ENCODE data around the gene CCDC184. TPM values are rescaled to one million over a fixed set of nuclear protein-coding genes. Genes with fewer than 3 reads are reported as not detected.
"Not testable (repeated sequence)": the region's sequence is repeated elsewhere in the genome, so short reads cannot be mapped to it uniquely, and the experiment has no call there.

CCDC184 gene
- total RNA-seq, 2 experiments from 2014 or later, result 0.33 to 0.36 TPM

- Mint-ChIP-seq H3K9me3 (no peaks in the 10 kb centered on the region), H3K27ac (no peak overlapping the region), H3K36me3 (no peaks in the 10 kb centered on the region), H3K27me3 (peaks cover 26% of the 10 kb centered on the region), H3K4me3 (no peak overlapping the region), H3K4me1 (peaks cover 15% of the 10 kb centered on the region)
- peak; percentile 46 for DNase-seq
Measured at GRCh38 chr12:48189331-48190125, 6.1 kb downstream of the CCDC184 start.

GRCh38 chr12:48191096-48191495, 7.7 kb downstream of the CCDC184 start:
- Mint-ChIP-seq H3K27ac (no peak overlapping the region), H3K9me3 (no peaks in the 10 kb centered on the region), H3K27me3 (peaks cover 10% of the 10 kb centered on the region), H3K36me3 (no peaks in the 10 kb centered on the region), H3K4me3 (no peak overlapping the region), H3K4me1 (peaks cover 9% of the 10 kb centered on the region)
- DNase-seq, result no peak

GRCh38 chr12:48192861-48193260, 9.4 kb downstream of the CCDC184 start:
- H3K27me3 Mint-ChIP-seq, result peaks cover 7% of the 10 kb centered on the region
- H3K4me1 Mint-ChIP-seq, result peaks cover 12% of the 10 kb centered on the region
- no peaks in the 10 kb centered on the region for H3K9me3 Mint-ChIP-seq
- H3K36me3 Mint-ChIP-seq, result no peaks in the 10 kb centered on the region
- H3K4me3 Mint-ChIP-seq, result no peak overlapping the region
- DNase-seq, result no peak
- no peak overlapping the region for H3K27ac Mint-ChIP-seq

GRCh38 chr12:48193623-48194022, 10.2 kb downstream of the CCDC184 start:
- H3K36me3 Mint-ChIP-seq, result no peaks in the 10 kb centered on the region
- H3K4me1 Mint-ChIP-seq, result peaks cover 12% of the 10 kb centered on the region
- H3K27me3 Mint-ChIP-seq, result peaks cover 7% of the 10 kb centered on the region
- no peak for DNase-seq
- no peak overlapping the region for H3K27ac Mint-ChIP-seq
- no peak overlapping the region for H3K4me3 Mint-ChIP-seq
- H3K9me3 Mint-ChIP-seq, result no peaks in the 10 kb centered on the region

- H3K27me3 Mint-ChIP-seq, result peaks cover 7% of the 10 kb centered on the region
- no peak overlapping the region for H3K27ac Mint-ChIP-seq
- no peaks in the 10 kb centered on the region for H3K9me3 Mint-ChIP-seq
- H3K4me1 Mint-ChIP-seq, result peaks cover 17% of the 10 kb centered on the region
- H3K36me3 Mint-ChIP-seq, result peaks cover 4% of the 10 kb centered on the region
- no peak for DNase-seq
- no peak overlapping the region for H3K4me3 Mint-ChIP-seq
Measured at GRCh38 chr12:48194799-48195201, 11.4 kb downstream of the CCDC184 start.

- Mint-ChIP-seq H3K27ac (peak overlapping the region; percentile 97), H3K9me3 (peaks cover 13% of the 10 kb centered on the region), H3K4me3 (peak overlapping the region; percentile 85), H3K4me1 (peaks cover 23% of the 10 kb centered on the region), H3K27me3 (no peaks in the 10 kb centered on the region), H3K36me3 (peaks cover 31% of the 10 kb centered on the region)
- DNase-seq, result no peak
Measured at GRCh38 chr12:48197549-48197970, 14.1 kb downstream of the CCDC184 start.

- peaks cover 37% of the 10 kb centered on the region for H3K36me3 Mint-ChIP-seq
- peak overlapping the region; percentile 85 for H3K4me3 Mint-ChIP-seq
- peaks cover 18% of the 10 kb centered on the region for H3K9me3 Mint-ChIP-seq
- H3K4me1 Mint-ChIP-seq, result peaks cover 23% of the 10 kb centered on the region
- H3K27me3 Mint-ChIP-seq, result no peaks in the 10 kb centered on the region
- DNase-seq, result peak; percentile 91
- H3K27ac Mint-ChIP-seq, result peak overlapping the region; percentile 97
Measured at GRCh38 chr12:48197971-48198671, 14.7 kb downstream of the CCDC184 start.

- peaks cover 23% of the 10 kb centered on the region for H3K9me3 Mint-ChIP-seq
- peak; percentile 31 for DNase-seq
- peak overlapping the region; percentile 97 for H3K27ac Mint-ChIP-seq
- H3K36me3 Mint-ChIP-seq, result peaks cover 42% of the 10 kb centered on the region
- peak overlapping the region; percentile 85 for H3K4me3 Mint-ChIP-seq
- H3K4me1 Mint-ChIP-seq, result peaks cover 23% of the 10 kb centered on the region
- no peaks in the 10 kb centered on the region for H3K27me3 Mint-ChIP-seq
Measured at GRCh38 chr12:48198672-48198971, 15.2 kb downstream of the CCDC184 start.

- Mint-ChIP-seq H3K27me3 (no peaks in the 10 kb centered on the region), H3K36me3 (peaks cover 45% of the 10 kb centered on the region), H3K9me3 (peaks cover 24% of the 10 kb centered on the region), H3K4me1 (peaks cover 23% of the 10 kb centered on the region), H3K27ac (peak overlapping the region; percentile 97), H3K4me3 (peak overlapping the region; percentile 85)
- no peak for DNase-seq
Measured at GRCh38 chr12:48198985-48199384, 15.5 kb downstream of the CCDC184 start.

- H3K4me3 Mint-ChIP-seq, result peak overlapping the region; percentile 85
- H3K27ac Mint-ChIP-seq, result peak overlapping the region; percentile 97
- peaks cover 23% of the 10 kb centered on the region for H3K4me1 Mint-ChIP-seq
- H3K9me3 Mint-ChIP-seq, result peaks cover 30% of the 10 kb centered on the region
- H3K36me3 Mint-ChIP-seq, result peaks cover 54% of the 10 kb centered on the region
- DNase-seq, result no peak
- H3K27me3 Mint-ChIP-seq, result no peaks in the 10 kb centered on the region
Measured at GRCh38 chr12:48199774-48200221, 16.4 kb downstream of the CCDC184 start.

GRCh38 chr12:48201091-48201490, 17.6 kb downstream of the CCDC184 start:
- DNase-seq, result no peak
- Mint-ChIP-seq H3K4me3 (no peak overlapping the region), H3K36me3 (peaks cover 62% of the 10 kb centered on the region), H3K4me1 (peaks cover 23% of the 10 kb centered on the region), H3K27ac (peak overlapping the region; percentile 97), H3K27me3 (no peaks in the 10 kb centered on the region), H3K9me3 (peaks cover 31% of the 10 kb centered on the region)

- H3K27ac Mint-ChIP-seq, result peak overlapping the region; percentile 32
- peaks cover 23% of the 10 kb centered on the region for H3K4me1 Mint-ChIP-seq
- no peak for DNase-seq
- peaks cover 34% of the 10 kb centered on the region for H3K9me3 Mint-ChIP-seq
- H3K27me3 Mint-ChIP-seq, result no peaks in the 10 kb centered on the region
- H3K36me3 Mint-ChIP-seq, result peaks cover 66% of the 10 kb centered on the region
- no peak overlapping the region for H3K4me3 Mint-ChIP-seq
Measured at GRCh38 chr12:48201516-48201915, 18.1 kb downstream of the CCDC184 start.

- Mint-ChIP-seq H3K9me3 (peaks cover 46% of the 10 kb centered on the region), H3K27ac (no peak overlapping the region), H3K4me3 (no peak overlapping the region), H3K4me1 (peaks cover 16% of the 10 kb centered on the region), H3K36me3 (peaks cover 73% of the 10 kb centered on the region), H3K27me3 (no peaks in the 10 kb centered on the region)
- no peak for DNase-seq
Measured at GRCh38 chr12:48202766-48203165, 19.3 kb downstream of the CCDC184 start.

- Mint-ChIP-seq H3K4me3 (no peak within 1 kb of the TSS), H3K27me3 (no peaks in the 10 kb centered on the region), H3K27ac (no peak within 1 kb of the TSS), H3K9me3 (peaks cover 49% of the 10 kb centered on the region), H3K36me3 (peaks cover 73% of the 10 kb centered on the region), H3K4me1 (peaks cover 16% of the 10 kb centered on the region)
- no peak for DNase-seq
Measured at GRCh38 chr12:48203192-48203591, 19.7 kb downstream of the CCDC184 start, which contains the start of gene OR10AD1. OR10AD1 (minus strand) TSS chr12:48203292; CDS start chr12:48203292, 0 bp downstream.

- not testable (repeated sequence) for H3K4me1 Mint-ChIP-seq, H3K27ac Mint-ChIP-seq, DNase-seq, H3K4me3 Mint-ChIP-seq
- peaks cover 23% of the 10 kb centered on the region for H3K27me3 Mint-ChIP-seq
- H3K36me3 Mint-ChIP-seq, result peaks cover 23% of the 10 kb centered on the region
- peaks cover 26% of the 10 kb centered on the region for H3K9me3 Mint-ChIP-seq
Measured at GRCh38 chr12:48209495-48209894, 26.1 kb downstream of the CCDC184 start.
